Measurements from ENCODE around the gene TRAPPC2L.

TRAPPC2L gene

DNA sequence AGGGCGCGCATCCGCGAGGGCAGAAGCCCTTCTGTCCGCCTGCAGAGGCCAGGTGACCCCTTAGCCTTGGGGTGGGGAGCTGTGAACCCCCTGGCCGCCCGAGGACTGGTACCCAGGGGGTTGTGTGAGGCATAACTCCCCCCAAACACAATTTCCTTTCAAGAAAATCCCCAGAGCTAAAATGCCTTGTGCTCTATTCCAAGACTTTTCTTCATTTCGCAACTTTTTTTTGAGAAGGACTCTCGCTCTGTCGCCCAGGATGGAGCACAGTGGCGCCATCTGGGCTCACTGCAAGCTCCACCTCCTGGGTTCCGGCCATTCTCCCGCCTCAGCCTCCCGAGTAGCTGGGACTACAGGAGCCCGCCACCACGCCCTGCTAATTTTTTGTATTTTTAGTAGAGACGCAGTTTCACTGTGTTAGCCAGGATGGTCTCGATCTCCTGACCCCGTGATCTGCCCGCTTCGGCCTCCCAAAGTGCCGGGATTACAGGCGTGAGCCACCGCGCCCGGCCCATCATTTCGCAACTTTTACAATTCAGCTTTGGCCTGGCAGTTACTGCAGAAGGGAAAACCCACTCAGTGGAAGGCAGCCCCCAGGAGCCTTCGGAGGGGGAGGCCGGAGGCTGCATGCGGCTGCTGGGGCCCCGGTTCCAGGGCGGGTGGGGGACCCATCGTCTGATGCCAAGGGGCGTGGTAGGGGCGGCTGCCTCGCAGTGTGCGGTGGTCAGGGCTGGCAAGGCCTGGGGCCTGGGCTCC lies 44.2 kb upstream of the TRAPPC2L start:
- Histone ChIP-seq H3K9ac (ENCODE audit: low read length in 2 of 2) (peak overlapping the region in 1 of 2 donors; percentile 63), H3K4me3 (ENCODE audit: low read length in 2 of 2) (peak overlapping the region; percentile 58 to 78), H3K36me3 (ENCODE audit: control insufficient read depth in 2 of 2, insufficient read depth in 2 of 2, low read length in 2 of 2) (peaks cover 4 to 9% of the 10 kb centered on the region in 2 donors), H3K9me3 (ENCODE audit: control insufficient read depth in 2 of 2, low read length in 2 of 2) (no peaks in the 10 kb centered on the region), H3K27ac (ENCODE audit: low read length) (peak overlapping the region; percentile 66), H3K4me1 (ENCODE audit: control insufficient read depth, insufficient read depth, low read length) (peaks cover 23% of the 10 kb centered on the region), H3K27me3 (ENCODE audit: control insufficient read depth in 1 of 2, insufficient read depth in 2 of 2, low read length in 2 of 2) (no peaks in the 10 kb centered on the region)

DNA sequence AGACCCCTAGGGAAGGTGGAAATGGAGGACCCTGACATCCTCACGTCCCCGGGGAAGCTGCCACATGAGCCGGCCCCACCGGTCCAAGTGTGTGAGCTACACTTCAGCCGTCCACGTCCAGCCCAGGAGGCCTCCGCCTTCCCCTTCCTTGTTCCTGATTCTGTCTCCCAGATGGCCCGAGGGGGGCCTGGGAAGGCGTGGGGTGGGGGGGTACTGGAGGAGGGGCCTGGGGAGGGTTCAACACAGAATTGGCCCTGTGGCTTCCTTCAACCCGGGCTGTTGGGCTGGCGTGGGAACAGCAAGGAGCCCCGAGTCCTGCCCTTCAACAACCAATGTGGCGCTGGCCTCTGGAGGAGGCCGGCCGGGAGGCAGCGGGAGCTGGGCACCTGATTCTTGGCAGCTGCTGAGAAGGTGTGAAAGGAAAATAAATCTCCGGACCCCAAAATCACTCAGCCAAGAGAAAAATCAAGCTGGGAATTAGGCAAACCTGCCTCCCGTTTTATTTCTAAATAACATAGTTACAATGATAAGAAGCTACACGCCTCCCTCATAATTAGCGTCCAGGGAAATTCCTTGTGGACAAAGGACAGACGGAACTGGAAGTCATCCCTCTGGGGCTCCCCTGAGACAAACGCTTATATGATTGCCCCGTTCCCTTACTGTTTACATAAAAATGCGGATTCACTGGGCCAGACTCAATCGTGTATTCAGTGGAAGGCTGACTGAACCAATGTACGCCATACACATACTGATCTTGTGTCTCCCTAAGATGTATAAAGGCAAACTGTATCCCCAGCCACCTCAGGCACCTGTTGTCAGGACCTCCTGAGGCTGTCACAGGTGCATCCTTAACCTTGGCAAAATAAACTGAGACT lies 43.4 kb upstream of the TRAPPC2L start:
- no peak overlapping the region for H3K9ac ChIP-seq (ENCODE audit: low read length in 2 of 2)
- H3K27me3 ChIP-seq (ENCODE audit: control insufficient read depth in 1 of 2, insufficient read depth in 2 of 2, low read length in 2 of 2) = no peaks in the 10 kb centered on the region
- H3K27ac ChIP-seq (ENCODE audit: low read length) = no peak overlapping the region
- no peaks in the 10 kb centered on the region for H3K9me3 ChIP-seq (ENCODE audit: control insufficient read depth in 2 of 2, low read length in 2 of 2)
- H3K4me3 ChIP-seq (ENCODE audit: low read length in 2 of 2) = no peak overlapping the region
- peaks cover 23% of the 10 kb centered on the region for H3K4me1 ChIP-seq (ENCODE audit: control insufficient read depth, insufficient read depth, low read length)
- H3K36me3 ChIP-seq (ENCODE audit: control insufficient read depth in 2 of 2, insufficient read depth in 2 of 2, low read length in 2 of 2) = peaks cover 4 to 9% of the 10 kb centered on the region in 2 donors

DNA sequence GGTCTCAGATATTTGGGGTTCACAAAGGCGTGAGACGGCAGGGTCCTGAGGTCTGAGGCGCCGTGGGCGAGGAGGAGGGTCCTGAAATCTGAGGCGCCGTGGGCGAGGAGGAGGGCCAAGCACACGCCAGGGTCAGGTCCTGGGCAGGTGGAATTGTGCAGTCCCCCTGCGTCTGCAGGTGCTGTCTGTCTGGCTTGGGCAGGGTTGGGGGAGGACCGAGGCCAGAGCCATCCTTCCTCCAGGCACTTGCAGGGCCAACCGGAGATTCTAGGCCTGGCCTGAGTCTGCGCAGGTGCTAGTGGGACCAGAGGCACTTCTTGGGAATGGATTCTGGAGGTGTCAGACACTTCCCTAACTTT lies 42.8 kb upstream of the TRAPPC2L start:
- Histone ChIP-seq H3K27ac (ENCODE audit: low read length) (no peak overlapping the region), H3K9me3 (ENCODE audit: control insufficient read depth in 2 of 2, low read length in 2 of 2) (no peaks in the 10 kb centered on the region), H3K4me3 (ENCODE audit: low read length in 2 of 2) (no peak overlapping the region), H3K4me1 (ENCODE audit: control insufficient read depth, insufficient read depth, low read length) (peaks cover 23% of the 10 kb centered on the region), H3K36me3 (ENCODE audit: control insufficient read depth in 2 of 2, insufficient read depth in 2 of 2, low read length in 2 of 2) (peaks cover 2 to 7% of the 10 kb centered on the region in 2 donors), H3K27me3 (ENCODE audit: control insufficient read depth in 1 of 2, insufficient read depth in 2 of 2, low read length in 2 of 2) (no peaks in the 10 kb centered on the region), H3K9ac (ENCODE audit: low read length in 2 of 2) (no peak overlapping the region)

DNA sequence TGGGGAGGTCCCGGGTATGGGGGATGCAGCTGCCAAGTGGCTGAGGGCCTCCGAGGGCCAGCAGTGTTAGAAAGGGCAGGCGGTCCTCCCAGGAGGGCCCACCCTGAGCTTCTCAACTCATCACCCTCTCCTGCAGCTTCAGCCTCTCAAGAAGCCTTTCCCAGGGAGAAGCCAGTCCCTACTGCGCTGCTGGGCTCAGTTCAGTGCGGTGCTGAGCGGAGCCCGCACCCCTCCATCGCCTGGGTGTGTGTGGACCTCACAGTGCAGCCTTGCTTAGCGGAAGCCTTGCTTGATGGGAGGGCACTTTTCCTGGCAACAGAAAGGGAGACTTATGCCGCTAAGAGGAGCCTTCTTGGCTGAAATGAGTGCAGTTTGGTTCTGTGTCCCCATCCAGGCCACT lies 41.7 kb upstream of the TRAPPC2L start:
- Histone ChIP-seq H3K9me3 (ENCODE audit: control insufficient read depth in 2 of 2, low read length in 2 of 2) (no peaks in the 10 kb centered on the region), H3K36me3 (ENCODE audit: control insufficient read depth in 2 of 2, insufficient read depth in 2 of 2, low read length in 2 of 2) (no peaks in the 10 kb centered on the region), H3K27me3 (ENCODE audit: control insufficient read depth in 1 of 2, insufficient read depth in 2 of 2, low read length in 2 of 2) (no peaks in the 10 kb centered on the region), H3K9ac (ENCODE audit: low read length in 2 of 2) (no peak overlapping the region), H3K4me3 (ENCODE audit: low read length in 2 of 2) (no peak overlapping the region), H3K27ac (ENCODE audit: low read length) (no peak overlapping the region), H3K4me1 (ENCODE audit: control insufficient read depth, insufficient read depth, low read length) (peaks cover 17% of the 10 kb centered on the region)

DNA sequence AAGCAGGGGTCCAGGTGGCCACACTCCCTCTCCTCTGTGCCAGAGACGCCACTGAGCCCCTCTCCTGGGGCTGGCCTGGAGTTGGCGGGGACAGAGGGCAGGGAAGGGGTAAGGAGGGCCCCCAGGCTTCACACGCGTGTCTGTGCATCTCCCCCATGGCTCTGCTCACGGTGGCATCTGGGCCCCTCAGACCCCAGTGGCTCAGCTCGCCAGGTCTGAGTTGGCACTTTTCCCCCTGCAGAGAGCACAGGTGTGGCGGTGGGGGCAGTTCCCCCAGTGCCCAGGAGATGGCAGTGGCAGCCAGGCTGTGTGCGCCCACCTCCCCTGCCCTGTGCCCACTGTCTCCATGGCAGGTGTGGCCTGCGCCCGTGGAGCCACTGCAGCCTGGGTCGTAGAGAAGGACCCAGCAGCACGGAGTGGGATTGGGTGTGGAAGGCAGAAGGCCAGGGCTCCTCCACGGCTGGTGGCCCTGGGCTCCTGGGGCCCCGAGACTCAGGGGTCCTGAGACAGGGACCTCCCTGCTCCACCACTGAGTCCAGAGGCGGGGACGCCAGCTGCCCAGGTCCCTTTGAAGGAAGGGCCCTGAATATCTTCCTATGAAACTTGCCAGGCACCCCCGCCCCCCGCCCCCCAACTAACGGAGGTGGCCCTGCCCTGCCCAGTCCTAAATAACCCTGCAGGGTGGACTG lies 40.9 kb upstream of the TRAPPC2L start:
- no peak overlapping the region for H3K4me3 ChIP-seq (ENCODE audit: low read length in 2 of 2)
- H3K36me3 ChIP-seq (ENCODE audit: control insufficient read depth in 2 of 2, insufficient read depth in 2 of 2, low read length in 2 of 2) = peaks cover 0 to under 1% of the 10 kb centered on the region in 2 donors
- H3K9me3 ChIP-seq (ENCODE audit: control insufficient read depth in 2 of 2, low read length in 2 of 2) = no peaks in the 10 kb centered on the region
- H3K27me3 ChIP-seq (ENCODE audit: control insufficient read depth in 1 of 2, insufficient read depth in 2 of 2, low read length in 2 of 2) = no peaks in the 10 kb centered on the region
- H3K4me1 ChIP-seq (ENCODE audit: control insufficient read depth, insufficient read depth, low read length) = peaks cover 9% of the 10 kb centered on the region
- H3K9ac ChIP-seq (ENCODE audit: low read length in 2 of 2) = no peak overlapping the region
- no peak overlapping the region for H3K27ac ChIP-seq (ENCODE audit: low read length)

DNA sequence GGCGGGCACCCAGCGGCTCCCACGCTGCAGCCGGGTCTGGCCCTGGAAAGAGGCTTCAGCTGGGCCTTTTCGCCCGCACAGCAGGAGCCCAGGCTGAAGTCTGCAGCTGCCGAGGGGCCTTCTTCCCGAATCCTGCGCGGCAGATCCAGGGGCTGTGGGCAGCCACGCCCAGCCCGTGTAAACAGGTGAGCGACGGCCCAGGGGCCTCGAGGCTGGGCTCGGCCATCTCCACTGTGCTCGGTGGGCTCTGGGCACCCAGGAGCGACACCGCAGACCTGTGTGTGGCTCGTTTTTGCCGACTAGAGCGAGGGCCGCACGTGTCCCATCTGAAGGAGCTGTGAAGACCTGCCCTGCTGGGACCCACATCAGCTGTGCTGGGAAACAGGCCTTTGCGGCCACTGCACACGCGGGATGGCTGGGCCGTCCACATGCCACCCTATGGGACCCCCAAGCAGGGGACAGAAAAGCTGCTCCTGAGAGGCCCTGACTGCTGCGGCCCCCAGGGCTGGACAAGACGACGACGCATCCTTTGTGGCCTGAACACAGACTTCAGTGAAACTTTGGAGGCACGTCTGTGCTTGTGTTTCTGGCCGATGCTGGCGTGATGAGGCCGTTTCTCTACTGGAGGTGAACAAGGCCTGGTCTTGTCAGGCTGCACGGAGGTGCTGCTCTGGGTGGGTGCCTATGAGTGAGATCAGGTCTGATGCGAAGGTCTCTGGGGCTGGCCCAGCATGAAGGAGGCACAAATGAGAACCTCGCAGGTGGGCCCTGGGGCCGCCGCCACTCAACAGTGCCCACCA lies 40.0 kb upstream of the TRAPPC2L start:
- H3K4me3 ChIP-seq (ENCODE audit: low read length in 2 of 2) = no peak overlapping the region
- H3K9ac ChIP-seq (ENCODE audit: low read length in 2 of 2) = no peak overlapping the region
- H3K27me3 ChIP-seq (ENCODE audit: control insufficient read depth in 1 of 2, insufficient read depth in 2 of 2, low read length in 2 of 2) = no peaks in the 10 kb centered on the region
- H3K9me3 ChIP-seq (ENCODE audit: control insufficient read depth in 2 of 2, low read length in 2 of 2) = no peaks in the 10 kb centered on the region
- peaks cover 0 to 3% of the 10 kb centered on the region in 2 donors for H3K36me3 ChIP-seq (ENCODE audit: control insufficient read depth in 2 of 2, insufficient read depth in 2 of 2, low read length in 2 of 2)
- H3K27ac ChIP-seq (ENCODE audit: low read length) = no peak overlapping the region
- H3K4me1 ChIP-seq (ENCODE audit: control insufficient read depth, insufficient read depth, low read length) = peaks cover 6% of the 10 kb centered on the region

DNA sequence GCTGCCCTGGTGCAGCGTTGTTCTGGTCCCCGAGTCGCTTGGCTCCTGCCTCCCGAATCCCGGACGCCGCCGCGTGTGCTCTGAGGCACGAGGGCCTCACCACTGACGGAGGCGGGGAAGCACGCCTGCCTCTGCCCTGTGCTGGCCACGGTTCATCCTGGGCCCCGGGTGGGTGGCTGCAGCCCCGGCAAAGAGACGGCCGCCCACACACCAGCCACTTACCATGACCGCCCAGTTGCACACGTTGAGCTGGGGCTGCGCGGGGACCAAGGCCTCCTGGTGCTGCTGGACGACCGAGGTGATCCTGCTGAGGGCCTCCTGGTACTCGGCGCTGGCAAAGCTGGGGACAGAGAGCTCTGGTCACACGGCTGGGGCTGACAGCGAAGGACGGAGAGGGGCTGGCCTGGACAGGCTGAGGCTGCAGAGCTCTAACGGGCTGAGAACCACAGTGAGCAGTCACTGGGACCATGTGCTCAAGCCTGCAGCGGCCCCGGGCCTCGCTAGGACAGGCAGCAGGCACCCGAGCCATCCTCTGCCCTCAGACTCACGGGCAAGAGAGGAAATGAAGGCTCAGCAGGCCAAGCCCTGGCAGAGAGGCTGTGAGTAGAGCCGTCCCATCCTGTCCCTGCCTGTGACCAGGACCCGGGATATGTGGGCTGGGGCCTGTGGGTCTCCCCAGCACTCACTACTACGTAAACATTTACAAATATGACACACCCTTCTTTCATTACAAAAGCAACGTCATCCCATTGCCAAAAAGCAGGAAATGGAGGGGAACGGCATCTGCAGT lies 38.9 kb upstream of the TRAPPC2L start:
- Histone ChIP-seq H3K9ac (ENCODE audit: low read length in 2 of 2) (no peak overlapping the region), H3K27ac (ENCODE audit: low read length) (no peak overlapping the region), H3K4me1 (ENCODE audit: control insufficient read depth, insufficient read depth, low read length) (no peaks in the 10 kb centered on the region), H3K36me3 (ENCODE audit: control insufficient read depth in 2 of 2, insufficient read depth in 2 of 2, low read length in 2 of 2) (peaks cover 1 to 11% of the 10 kb centered on the region in 2 donors), H3K9me3 (ENCODE audit: control insufficient read depth in 2 of 2, low read length in 2 of 2) (no peaks in the 10 kb centered on the region), H3K4me3 (ENCODE audit: low read length in 2 of 2) (no peak overlapping the region), H3K27me3 (ENCODE audit: control insufficient read depth in 1 of 2, insufficient read depth in 2 of 2, low read length in 2 of 2) (no peaks in the 10 kb centered on the region)

DNA sequence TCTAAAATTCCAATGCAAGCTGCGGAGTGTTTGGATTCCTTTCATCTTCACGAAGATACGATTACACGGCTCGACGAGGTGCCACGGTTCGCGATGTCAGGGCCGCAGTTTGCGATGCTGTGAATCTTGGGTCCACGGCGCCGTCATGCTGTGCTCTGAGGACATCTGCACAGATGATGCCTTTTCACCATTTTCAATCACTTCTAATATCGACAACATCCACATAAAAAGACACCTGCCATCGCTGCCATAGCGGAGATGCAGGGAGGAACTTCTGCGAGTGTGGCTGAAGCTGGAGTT lies 38.4 kb upstream of the TRAPPC2L start:
- H3K4me1 ChIP-seq (ENCODE audit: control insufficient read depth, insufficient read depth, low read length) = no peaks in the 10 kb centered on the region
- no peaks in the 10 kb centered on the region for H3K9me3 ChIP-seq (ENCODE audit: control insufficient read depth in 2 of 2, low read length in 2 of 2)
- no peak overlapping the region for H3K9ac ChIP-seq (ENCODE audit: low read length in 2 of 2)
- H3K27ac ChIP-seq (ENCODE audit: low read length) = no peak overlapping the region
- H3K4me3 ChIP-seq (ENCODE audit: low read length in 2 of 2) = no peak overlapping the region
- H3K36me3 ChIP-seq (ENCODE audit: control insufficient read depth in 2 of 2, insufficient read depth in 2 of 2, low read length in 2 of 2) = peaks cover 3 to 12% of the 10 kb centered on the region in 2 donors
- H3K27me3 ChIP-seq (ENCODE audit: control insufficient read depth in 1 of 2, insufficient read depth in 2 of 2, low read length in 2 of 2) = no peaks in the 10 kb centered on the region

DNA sequence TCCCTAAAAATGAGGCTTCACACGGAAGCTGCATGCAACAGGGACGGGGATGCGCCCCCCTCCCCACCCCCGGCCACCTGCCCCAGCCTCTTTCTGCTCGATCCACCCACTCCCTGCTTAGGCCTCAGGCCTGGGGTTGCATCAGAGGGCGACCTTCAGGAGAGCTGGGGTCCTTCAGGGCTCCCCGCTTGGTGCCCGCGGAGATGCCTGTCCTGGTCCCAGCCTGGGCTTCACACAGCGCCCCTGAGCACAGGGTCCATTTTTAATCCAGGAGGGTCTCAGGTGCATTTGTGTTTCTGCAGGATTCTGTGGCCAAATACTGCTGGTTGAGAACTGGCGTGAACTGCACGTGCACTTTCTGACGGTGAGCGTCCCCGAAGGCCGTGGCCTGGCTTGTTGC lies 37.8 kb upstream of the TRAPPC2L start:
- Histone ChIP-seq H3K27ac (ENCODE audit: low read length) (no peak overlapping the region), H3K4me3 (ENCODE audit: low read length in 2 of 2) (no peak overlapping the region), H3K4me1 (ENCODE audit: control insufficient read depth, insufficient read depth, low read length) (no peaks in the 10 kb centered on the region), H3K36me3 (ENCODE audit: control insufficient read depth in 2 of 2, insufficient read depth in 2 of 2, low read length in 2 of 2) (peaks cover 3 to 13% of the 10 kb centered on the region in 2 donors), H3K9ac (ENCODE audit: low read length in 2 of 2) (no peak overlapping the region), H3K27me3 (ENCODE audit: control insufficient read depth in 1 of 2, insufficient read depth in 2 of 2, low read length in 2 of 2) (no peaks in the 10 kb centered on the region), H3K9me3 (ENCODE audit: control insufficient read depth in 2 of 2, low read length in 2 of 2) (no peaks in the 10 kb centered on the region)

Measured in stomach smooth muscle (tissue), 2 donors.